Measurements from ENCODE around the gene JARID2. TPM values are rescaled to one million over a fixed set of nuclear protein-coding genes. Genes with fewer than 3 reads are reported as not detected.

The JARID2 gene
- total RNA-seq, 1 donor from 2014 or later: 65.6 TPM

DNA sequence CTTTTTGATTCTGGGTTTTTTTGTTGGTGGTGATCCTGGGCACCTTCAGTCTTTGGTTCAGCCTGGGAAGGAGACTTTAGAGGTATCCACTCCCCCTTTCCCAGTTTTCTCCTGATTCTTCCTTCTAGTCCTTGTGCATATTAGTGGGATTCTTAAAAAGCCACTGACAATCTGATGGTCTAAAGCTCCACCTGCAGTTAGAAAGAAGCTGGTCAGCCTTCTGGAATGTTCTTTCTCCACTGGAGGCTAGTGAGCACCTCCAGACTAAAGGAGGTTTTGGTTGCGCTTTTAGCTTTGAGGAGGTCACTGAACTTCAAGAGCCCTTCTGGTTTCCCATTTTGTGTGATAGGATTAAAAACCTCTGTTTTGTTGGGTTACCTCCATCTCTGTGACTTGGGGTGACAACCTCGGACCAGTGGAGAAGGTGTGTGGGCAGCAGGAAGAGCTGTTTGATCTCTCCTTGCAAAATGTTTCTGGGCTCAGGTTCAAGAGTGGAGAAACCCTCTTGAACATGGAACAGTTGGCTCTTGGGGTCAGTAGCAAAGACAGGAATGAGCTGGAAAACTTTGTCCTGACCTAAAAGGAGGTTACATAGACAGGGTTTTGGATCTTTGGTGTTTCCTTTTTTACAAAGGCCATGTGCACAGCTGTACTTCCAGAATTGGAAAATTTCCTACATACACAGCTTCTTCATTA is 29.0 kb downstream of the JARID2 start:
- H3K9me3 Mint-ChIP-seq (ENCODE audit: low read depth): no peaks in the 10 kb centered on the region
- H3K4me1 Mint-ChIP-seq (ENCODE audit: low read depth): peaks cover 22% of the 10 kb centered on the region
- H3K27me3 Mint-ChIP-seq: no peaks in the 10 kb centered on the region
- no peak for DNase-seq (ENCODE audit: low spot score, unreplicated experiment)
- H3K27ac Mint-ChIP-seq: no peak overlapping the region
- H3K4me3 Mint-ChIP-seq (ENCODE audit: low read depth): no peak overlapping the region
- no peak for TF ChIP-seq CTCF (IDR thresholded peaks at IDR 0.05; ENCODE audit: unreplicated experiment)
- H3K36me3 Mint-ChIP-seq (ENCODE audit: insufficient read depth): no peaks in the 10 kb centered on the region

GRCh38 chr6:15276036-15276985 is 30.4 kb downstream of the JARID2 start:
- no peak for TF ChIP-seq CTCF (IDR thresholded peaks at IDR 0.05; ENCODE audit: unreplicated experiment)
- Mint-ChIP-seq H3K4me1 (ENCODE audit: low read depth) (peaks cover 33% of the 10 kb centered on the region), H3K4me3 (ENCODE audit: low read depth) (no peak overlapping the region), H3K27me3 (no peaks in the 10 kb centered on the region), H3K9me3 (ENCODE audit: low read depth) (no peaks in the 10 kb centered on the region), H3K36me3 (ENCODE audit: insufficient read depth) (no peaks in the 10 kb centered on the region), H3K27ac (no peak overlapping the region)
- no peak for DNase-seq (ENCODE audit: low spot score, unreplicated experiment)

GRCh38 chr6:15279047-15279661 is 33.3 kb downstream of the JARID2 start:
- Mint-ChIP-seq H3K36me3 (ENCODE audit: insufficient read depth) (peaks cover 6% of the 10 kb centered on the region), H3K27ac (no peak overlapping the region)

DNA sequence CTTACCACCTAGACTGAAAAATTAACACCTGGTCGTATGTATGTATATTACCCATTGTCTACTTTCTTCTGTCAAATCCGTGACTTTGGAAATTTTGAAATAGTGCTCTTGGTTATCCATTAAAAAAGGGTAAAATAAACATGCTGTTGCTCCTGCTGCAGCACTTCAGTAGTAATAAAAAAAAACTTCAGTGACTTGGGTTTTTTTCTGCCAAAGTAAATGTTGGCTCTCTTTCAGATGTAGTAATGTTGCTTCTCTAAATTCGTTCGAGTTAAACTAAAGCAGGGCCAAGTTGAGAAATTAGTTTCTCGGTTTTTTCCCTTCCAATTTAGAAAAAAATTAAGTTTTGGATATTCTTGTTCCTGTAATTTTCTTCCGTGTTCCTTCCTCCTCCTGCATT is 34.2 kb downstream of the JARID2 start:
- Mint-ChIP-seq H3K27me3 (no peaks in the 10 kb centered on the region), H3K36me3 (ENCODE audit: insufficient read depth) (peaks cover 6% of the 10 kb centered on the region), H3K4me3 (ENCODE audit: low read depth) (no peak overlapping the region), H3K27ac (peak overlapping the region; percentile 60), H3K4me1 (ENCODE audit: low read depth) (peaks cover 49% of the 10 kb centered on the region), H3K9me3 (ENCODE audit: low read depth) (no peaks in the 10 kb centered on the region)
- no peak for TF ChIP-seq CTCF (IDR thresholded peaks at IDR 0.05; ENCODE audit: unreplicated experiment)
- DNase-seq (ENCODE audit: low spot score, unreplicated experiment): no peak

More at GRCh38 chr6:15279047-15279661, 33.3 kb downstream of the JARID2 start:
- H3K4me3 Mint-ChIP-seq (ENCODE audit: low read depth): no peak overlapping the region
- H3K9me3 Mint-ChIP-seq (ENCODE audit: low read depth): no peaks in the 10 kb centered on the region
- peaks cover 46% of the 10 kb centered on the region for H3K4me1 Mint-ChIP-seq (ENCODE audit: low read depth)
- no peak for DNase-seq (ENCODE audit: low spot score, unreplicated experiment)
- TF ChIP-seq CTCF (IDR thresholded peaks at IDR 0.05; ENCODE audit: unreplicated experiment): no peak
- no peaks in the 10 kb centered on the region for H3K27me3 Mint-ChIP-seq

DNA sequence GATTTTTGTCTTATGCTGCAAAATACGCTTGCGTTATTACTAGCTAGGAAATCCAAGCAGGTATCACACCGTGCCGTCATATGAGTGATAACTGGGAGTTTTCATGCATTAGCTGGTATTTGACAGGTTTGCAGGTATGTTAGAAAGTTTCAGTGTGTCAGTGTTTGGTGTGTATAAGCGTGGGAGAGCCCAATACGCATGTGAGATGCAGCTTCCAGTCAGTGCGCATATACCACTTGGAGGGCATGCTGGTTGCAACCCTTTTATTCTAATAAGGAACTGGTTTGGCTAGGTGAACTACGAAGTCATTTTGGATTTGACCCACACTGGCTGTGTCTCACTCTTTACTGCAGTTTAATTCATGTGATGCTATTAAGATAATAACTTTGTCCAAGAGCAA is 35.1 kb downstream of the JARID2 start:
- Mint-ChIP-seq H3K4me3 (ENCODE audit: low read depth) (no peak overlapping the region), H3K4me1 (ENCODE audit: low read depth) (peaks cover 47% of the 10 kb centered on the region), H3K36me3 (ENCODE audit: insufficient read depth) (peaks cover 6% of the 10 kb centered on the region), H3K9me3 (ENCODE audit: low read depth) (no peaks in the 10 kb centered on the region), H3K27ac (peak overlapping the region; percentile 34), H3K27me3 (no peaks in the 10 kb centered on the region)
- DNase-seq (ENCODE audit: low spot score, unreplicated experiment): no peak
- no peak for TF ChIP-seq CTCF (IDR thresholded peaks at IDR 0.05; ENCODE audit: unreplicated experiment)

Data from progenitor cell of endocrine pancreas (in vitro differentiated cells).